ENCODE data around the gene WDFY2. TPM values are rescaled to one million over a fixed set of nuclear protein-coding genes. Genes with fewer than 3 reads are reported as not detected.

Gene WDFY2
- total RNA-seq, 2 donors from 2014 or later, result 25.7 to 31.9 TPM

GRCh38 chr13:51796546-51796945 is 212.3 kb downstream of the WDFY2 start:
- Histone ChIP-seq H3K27me3 (no peaks in the 10 kb centered on the region), H3K4me3 (no peak overlapping the region), H3K4me1 (peaks cover 69% of the 10 kb centered on the region), H3K36me3 (replicated peaks in 1 of 2; ENCODE audit: insufficient read depth in 1 of 2, low read depth in 2 of 2) (peaks cover 0 to 2% of the 10 kb centered on the region in 2 donors), H3K9me3 (no peaks in the 10 kb centered on the region), H3K27ac (peak overlapping the region; percentile 55 to 79 (median 74))
- TF ChIP-seq CTCF (IDR thresholded peaks at IDR 0.05) (no peak), POLR2A (IDR thresholded peaks at IDR 0.05) (no peak)
- intact Hi-C loops (cut with DNase I), result loop anchor here (10.0 kb wide), 1 partner anchor 352 kb away; no protein-coding TSS in a partner anchor
- 30 to 47% methylated on average over 7 of the region's 7 CpGs for WGBS, 2 donors
- DNase-seq (peak in 1 of 4 donors; percentile 41), ATAC-seq (no peak)

DNA sequence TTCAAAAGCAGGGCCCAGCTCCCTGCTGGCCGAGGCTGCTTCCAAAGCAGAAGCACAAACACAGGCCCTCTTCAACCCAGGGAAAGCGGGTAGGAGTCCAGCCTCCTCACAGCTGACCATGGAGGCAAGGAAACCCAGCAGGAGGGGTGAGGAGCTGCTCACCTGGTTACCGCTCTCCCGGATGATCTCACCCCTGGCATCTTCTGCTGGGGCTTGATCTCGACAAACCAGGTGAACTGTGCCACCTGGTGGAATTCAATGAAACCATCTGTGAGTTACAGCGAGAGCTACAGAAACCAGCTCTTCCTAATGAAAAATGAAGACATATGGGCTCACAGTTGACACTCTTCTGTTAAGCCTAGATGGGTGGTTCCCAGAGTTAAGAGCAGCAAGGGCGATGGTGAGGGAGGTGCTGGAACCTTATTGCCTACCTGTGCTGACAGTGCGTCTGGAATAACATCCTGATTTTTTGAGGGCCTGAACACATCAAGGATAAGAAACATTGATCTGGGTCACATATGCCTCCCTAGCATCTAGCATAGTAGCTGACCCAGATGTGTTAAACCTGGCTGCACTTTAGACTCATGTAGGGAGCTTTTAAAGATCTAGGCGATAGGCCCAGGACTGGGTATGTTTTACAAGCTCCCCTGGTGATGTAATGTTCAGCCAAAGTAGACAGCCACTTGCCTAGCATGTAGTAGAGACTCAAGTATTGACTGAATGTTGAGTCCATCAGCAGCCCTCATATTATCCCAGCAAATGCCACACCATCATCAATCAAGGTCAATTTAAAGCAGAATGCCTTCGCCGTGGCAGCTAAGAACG is 213.6 kb downstream of the WDFY2 start:
- Histone ChIP-seq H3K9me3 (no peaks in the 10 kb centered on the region), H3K27me3 (no peaks in the 10 kb centered on the region), H3K27ac (peak overlapping the region; percentile 55 to 79 (median 74)), H3K4me1 (peaks cover 82% of the 10 kb centered on the region), H3K36me3 (replicated peaks in 1 of 2; ENCODE audit: insufficient read depth in 1 of 2, low read depth in 2 of 2) (peaks cover 0 to 2% of the 10 kb centered on the region in 2 donors), H3K4me3 (no peak overlapping the region)
- intact Hi-C loops (cut with DNase I), result loop anchor here (10.0 kb wide), 1 partner anchor 353 kb away; no protein-coding TSS in a partner anchor
- peak; percentile 88 for ATAC-seq
- peak; percentile 90 to 96 (median 94) for DNase-seq
- 35 to 49% methylated on average over 12 of the region's 12 CpGs for WGBS, 2 donors
- TF ChIP-seq CTCF (IDR thresholded peaks at IDR 0.05), result peak; percentile 48 to 94 (median 91)
- TF ChIP-seq POLR2A (IDR thresholded peaks at IDR 0.05), result peak in 1 of 3 donors; percentile 22

GRCh38 chr13:51799261-51799660 is 215.0 kb downstream of the WDFY2 start:
- peaks cover 74% of the 10 kb centered on the region for H3K4me1 ChIP-seq
- TF ChIP-seq POLR2A (IDR thresholded peaks at IDR 0.05) (no peak), CTCF (IDR thresholded peaks at IDR 0.05) (no peak)
- H3K9me3 ChIP-seq, result no peaks in the 10 kb centered on the region
- intact Hi-C loops (cut with DNase I), result loop anchor here (10.0 kb wide), 1 partner anchor 354 kb away; no protein-coding TSS in a partner anchor
- no peaks in the 10 kb centered on the region for H3K27me3 ChIP-seq
- peaks cover 0 to 2% of the 10 kb centered on the region in 2 donors for H3K36me3 ChIP-seq (replicated peaks in 1 of 2; ENCODE audit: insufficient read depth in 1 of 2, low read depth in 2 of 2)
- no peak overlapping the region for H3K27ac ChIP-seq
- no peak overlapping the region for H3K4me3 ChIP-seq
- no peak for DNase-seq
- ATAC-seq, result no peak
- WGBS, 2 donors, result 71 to 85% methylated on average over 3 to 12 of the region's 12 CpGs

- Histone ChIP-seq H3K36me3 (replicated peaks in 1 of 2; ENCODE audit: insufficient read depth in 1 of 2, low read depth in 2 of 2) (peaks cover 0 to 2% of the 10 kb centered on the region in 2 donors), H3K9me3 (no peaks in the 10 kb centered on the region), H3K27ac (peak overlapping the region; percentile 8 to 98 (median 14)), H3K27me3 (no peaks in the 10 kb centered on the region), H3K4me1 (peaks cover 69% of the 10 kb centered on the region), H3K4me3 (no peak overlapping the region)
- intact Hi-C loops (cut with DNase I), result loop anchor here (5.0 kb wide), 1 partner anchor 218 kb away; the partner anchor contains the start of gene WDFY2
- ATAC-seq (no peak), DNase-seq (peak in 2 of 4 donors; percentile 52 to 57)
- WGBS, 2 donors, result 68 to 75% methylated on average over 4 to 5 of the region's 5 CpGs
- TF ChIP-seq POLR2A (IDR thresholded peaks at IDR 0.05) (no peak), CTCF (IDR thresholded peaks at IDR 0.05) (no peak)
Observed at GRCh38 chr13:51800486-51800885, 216.2 kb downstream of the WDFY2 start.

All from body of pancreas (tissue), 4 donors.